Activated effector memory CD4-positive, alpha-beta T cell treated with anti-CD3 and anti-CD28 coated beads, Interleukin-2, amount 50 U/mL, for 16 hours (primary cell): ENCODE measurements around the gene PDE4D.

ENCODE experiments used
- DNase-seq: peaks from one replicate; pipeline ENCODE4 v3.0.0-alpha.2; 2020

Gene PDE4D

DNA sequence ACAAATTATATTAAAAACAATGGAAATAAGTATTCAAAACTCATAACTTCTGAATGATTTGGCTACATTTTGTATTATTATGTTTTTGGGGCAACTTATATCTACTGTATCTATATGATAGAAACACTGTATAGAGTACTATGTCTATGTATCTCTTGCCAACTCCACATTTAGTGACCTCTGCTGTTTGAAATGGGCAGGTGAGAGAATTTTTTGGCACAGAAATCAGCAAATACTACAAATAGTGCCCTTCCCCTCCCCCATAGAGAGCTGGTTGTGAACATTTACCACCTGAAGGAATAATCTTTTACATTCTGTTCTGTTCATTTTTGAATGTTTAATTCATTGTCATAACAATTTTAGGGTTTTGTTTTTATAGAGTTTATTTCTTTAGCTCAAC is 545.3 kb downstream of the PDE4D start:
- DNase-seq, result no peak

- no peak for DNase-seq
Measured at GRCh38 chr5:59346982-59347381, 546.5 kb downstream of the PDE4D start.

- DNase-seq, result no peak
Measured at GRCh38 chr5:59346514-59346913, 547.0 kb downstream of the PDE4D start.

- no peak for DNase-seq
Measured at GRCh38 chr5:59342181-59342580, 551.3 kb downstream of the PDE4D start.

GRCh38 chr5:59341760-59342159 is 551.8 kb downstream of the PDE4D start:
- no peak for DNase-seq

DNA sequence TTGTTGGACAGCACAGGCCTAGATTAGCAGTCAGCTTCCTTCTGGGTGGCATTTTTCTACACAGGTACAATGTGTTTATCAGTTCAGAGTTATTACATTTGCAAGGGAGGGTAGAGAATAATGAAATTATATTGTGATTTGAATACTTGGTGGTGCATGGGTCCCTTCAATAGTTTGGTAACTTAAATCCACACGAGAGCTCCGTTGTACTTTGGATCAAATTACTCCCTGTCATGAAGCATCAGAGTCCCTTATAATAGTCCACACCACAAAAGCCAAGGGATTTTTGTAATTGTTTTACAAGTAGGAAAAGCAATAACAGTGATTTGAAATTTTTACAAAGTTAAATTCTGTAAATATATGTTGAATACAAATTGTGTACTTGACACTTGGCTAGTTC is 552.4 kb downstream of the PDE4D start:
- DNase-seq, result no peak

DNA sequence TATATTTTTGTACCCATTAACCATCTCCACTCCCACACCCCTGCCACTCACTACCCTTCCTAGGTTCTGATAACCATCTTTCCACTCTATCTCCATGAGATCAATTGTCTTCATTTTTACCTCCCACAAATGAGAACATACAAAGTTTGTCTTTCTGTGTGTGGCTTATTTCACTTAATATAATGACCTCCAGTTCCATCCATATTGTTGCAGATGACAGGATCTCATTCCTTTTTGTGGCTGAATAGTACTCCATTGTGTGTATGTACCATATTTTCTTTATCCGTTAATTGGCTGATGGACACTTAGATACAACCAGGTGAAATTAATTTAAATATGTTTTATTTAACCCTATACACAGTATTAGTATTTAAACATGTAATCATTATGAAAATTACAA is 552.9 kb downstream of the PDE4D start:
- DNase-seq, result no peak

DNA sequence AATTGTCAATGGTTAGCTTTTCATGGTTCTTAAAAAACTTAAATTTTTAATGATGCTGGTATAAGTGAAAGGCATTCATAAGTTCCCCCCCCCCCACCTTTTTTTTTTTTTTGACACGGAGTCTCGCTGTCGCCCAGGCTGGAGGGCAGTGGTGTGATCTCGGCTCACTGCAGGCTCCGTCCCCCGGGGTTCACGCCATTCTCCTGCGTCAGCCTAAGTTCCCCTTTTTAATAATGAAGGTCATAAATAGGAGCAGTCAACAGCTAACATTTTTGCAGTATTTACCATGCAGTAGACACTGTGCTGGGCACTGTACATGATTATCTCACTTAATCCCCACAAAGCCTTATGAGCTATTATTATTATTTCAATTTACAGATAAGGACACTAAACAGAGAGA is 556.3 kb downstream of the PDE4D start:
- no peak for DNase-seq

DNA sequence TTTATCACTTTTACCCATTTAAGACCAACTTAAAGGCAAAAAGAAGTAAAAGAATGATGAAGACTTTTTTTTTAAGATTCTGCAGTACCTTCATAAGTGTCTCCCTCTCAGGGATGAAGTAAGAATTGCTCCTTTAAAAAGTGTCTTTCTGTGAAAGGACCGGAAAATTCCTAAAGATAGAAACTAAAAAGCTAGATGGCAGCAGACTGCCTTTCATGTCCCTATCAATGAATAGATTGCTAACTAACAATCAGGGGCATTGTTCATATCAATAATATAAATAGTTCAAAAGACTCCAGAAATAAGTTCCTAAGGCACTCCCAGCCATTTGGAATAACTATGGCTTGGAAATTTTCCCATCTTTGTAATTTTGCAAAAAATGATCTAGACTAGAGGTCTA is 558.0 kb downstream of the PDE4D start:
- no peak for DNase-seq

GRCh38 chr5:59333416-59333815 is 560.1 kb downstream of the PDE4D start:
- no peak for DNase-seq

GRCh38 chr5:59332236-59332973 is 561.1 kb downstream of the PDE4D start:
- no peak for DNase-seq

GRCh38 chr5:59330680-59331079 is 562.8 kb downstream of the PDE4D start:
- DNase-seq, result no peak

DNA sequence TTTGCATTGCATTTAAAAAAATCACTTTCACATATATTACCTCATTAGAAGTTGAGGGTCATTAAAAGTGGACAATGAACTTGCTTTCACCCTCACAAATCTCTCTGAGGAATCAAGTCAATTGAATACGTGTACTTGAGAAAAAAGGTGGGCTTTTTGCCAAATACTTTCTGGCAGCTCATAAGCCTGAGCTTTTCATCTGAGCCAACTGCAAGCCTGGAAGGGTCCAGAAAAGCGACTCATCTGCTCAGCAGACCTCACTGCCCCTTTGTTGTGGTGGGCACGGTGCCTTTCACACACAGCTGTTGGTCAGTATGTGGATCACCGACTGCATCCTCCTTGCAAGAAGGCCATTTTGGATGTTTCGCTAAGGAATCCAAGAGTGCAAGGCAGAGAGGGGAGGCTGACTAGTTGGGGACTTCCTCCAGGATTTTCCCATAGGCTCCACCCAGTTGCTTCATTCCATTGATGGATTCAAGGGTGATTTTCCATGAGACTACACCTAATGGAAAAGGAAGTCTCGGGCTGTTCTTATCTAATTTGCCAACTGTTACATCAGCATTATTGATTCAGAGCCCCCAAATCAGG is 564.7 kb downstream of the PDE4D start:
- no peak for DNase-seq

DNA sequence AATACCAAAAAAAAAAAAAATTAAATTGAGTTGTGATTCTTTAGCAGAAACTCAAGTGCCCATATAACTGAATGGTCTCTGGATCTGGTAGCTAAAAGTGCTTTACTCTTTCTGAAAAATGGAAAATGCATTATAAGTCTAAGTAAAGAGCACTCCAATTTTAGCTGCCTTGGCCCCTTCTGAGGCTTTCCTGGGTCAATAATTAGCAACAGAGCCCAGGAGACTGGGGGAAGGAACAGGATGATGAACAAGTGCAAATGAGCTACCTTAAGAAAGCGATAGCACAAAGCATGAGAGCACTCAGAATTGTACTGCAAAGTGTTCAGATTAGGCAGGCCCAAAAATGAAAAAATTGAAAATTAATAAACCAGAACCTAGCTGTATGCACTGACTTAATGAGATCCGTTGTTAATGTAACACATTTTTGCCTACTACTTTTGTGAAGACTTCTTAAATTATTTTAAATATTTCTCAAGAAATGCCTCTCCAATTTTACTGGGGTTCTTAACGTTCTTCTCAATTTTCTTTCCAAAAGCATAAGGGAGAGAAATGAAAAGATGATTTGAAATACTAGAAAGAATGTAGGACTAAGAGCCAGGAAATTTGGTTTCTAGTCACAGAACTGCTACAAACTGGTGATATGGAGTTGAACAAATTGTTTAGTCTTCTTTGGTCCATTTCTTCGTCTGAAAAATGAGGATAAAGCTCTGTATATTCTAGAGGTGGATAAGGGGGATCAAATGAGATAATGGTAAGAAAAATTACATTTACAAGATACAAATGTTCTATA is 566.1 kb downstream of the PDE4D start:
- DNase-seq, result no peak

- DNase-seq, result no peak
Measured at GRCh38 chr5:59326596-59326995, 566.9 kb downstream of the PDE4D start.

- no peak for DNase-seq
Measured at GRCh38 chr5:59325070-59325469, 568.5 kb downstream of the PDE4D start.

GRCh38 chr5:59322894-59323293 is 570.6 kb downstream of the PDE4D start:
- DNase-seq, result no peak

DNA sequence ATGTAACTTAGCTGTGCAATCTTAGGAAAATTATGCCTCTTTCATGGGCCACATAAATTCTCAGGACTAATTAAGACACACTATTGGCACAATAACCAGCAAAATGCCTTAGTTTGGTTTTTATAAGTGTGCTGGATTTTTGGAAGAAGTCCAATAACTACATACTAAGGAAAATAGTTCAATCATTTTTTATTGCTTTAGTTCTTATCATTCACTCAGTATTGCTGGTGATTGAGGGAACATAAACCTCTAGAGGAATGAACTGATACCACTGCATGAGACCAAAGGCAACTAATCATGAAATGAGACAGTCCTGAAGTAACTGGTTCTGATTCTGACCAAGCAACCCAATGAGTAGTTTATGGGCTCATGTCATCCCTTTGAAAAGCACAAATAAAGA is 571.5 kb downstream of the PDE4D start:
- DNase-seq, result no peak

DNA sequence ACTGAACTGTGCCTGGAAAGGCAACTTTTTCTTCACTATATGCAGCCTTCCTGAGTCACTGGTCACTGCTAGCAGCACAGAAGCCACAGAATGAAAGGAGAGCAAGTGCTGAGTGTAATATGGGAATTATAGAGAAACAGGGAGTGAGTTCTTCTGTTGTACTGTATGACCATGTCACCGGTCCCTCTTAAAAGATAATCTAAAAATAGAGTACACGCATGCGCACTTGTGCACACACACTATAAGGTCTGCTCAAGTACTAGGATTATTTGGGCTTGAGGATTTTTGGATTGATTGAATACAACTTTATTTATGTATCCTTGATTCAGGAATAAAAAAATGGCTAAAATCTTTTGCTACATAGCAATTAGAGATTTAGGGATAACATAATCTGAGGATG is 571.9 kb downstream of the PDE4D start:
- DNase-seq, result no peak

DNA sequence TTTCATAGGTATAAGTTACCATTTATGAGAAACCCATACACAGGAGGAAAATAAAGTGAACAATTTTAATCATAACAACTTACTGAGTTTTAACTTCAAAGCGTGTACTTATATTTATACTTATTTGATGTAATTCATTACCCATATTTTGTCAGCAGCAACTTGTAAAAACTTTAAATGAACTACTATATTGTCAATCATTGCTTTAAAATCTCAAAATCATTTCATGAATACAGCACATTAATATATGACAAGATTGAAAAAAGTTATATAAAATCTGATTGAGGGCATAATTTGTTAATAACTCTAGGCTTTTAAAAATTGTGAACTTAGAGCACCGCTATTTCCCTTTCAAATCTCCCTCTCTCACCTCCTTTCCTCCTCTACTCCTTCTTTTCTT is 573.1 kb downstream of the PDE4D start:
- no peak for DNase-seq

DNA sequence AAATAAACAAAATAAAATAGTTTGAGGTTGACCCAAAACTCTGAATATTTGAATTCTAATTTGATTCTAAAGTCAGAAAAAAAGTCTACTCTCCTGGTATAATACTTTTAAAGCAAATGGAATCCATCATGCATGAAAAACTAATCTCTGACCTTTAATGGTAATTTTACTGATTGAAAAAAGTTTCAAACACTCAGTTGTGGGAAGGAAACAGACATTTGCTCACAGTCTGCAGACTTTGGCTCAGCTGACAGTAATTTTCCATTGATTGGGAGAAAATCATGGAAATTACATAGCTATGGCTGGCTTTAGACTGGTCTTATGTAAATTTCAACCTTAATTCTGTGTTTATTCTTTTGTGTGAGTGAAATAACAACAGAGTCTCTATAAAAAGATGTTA is 574.3 kb downstream of the PDE4D start:
- no peak for DNase-seq

DNA sequence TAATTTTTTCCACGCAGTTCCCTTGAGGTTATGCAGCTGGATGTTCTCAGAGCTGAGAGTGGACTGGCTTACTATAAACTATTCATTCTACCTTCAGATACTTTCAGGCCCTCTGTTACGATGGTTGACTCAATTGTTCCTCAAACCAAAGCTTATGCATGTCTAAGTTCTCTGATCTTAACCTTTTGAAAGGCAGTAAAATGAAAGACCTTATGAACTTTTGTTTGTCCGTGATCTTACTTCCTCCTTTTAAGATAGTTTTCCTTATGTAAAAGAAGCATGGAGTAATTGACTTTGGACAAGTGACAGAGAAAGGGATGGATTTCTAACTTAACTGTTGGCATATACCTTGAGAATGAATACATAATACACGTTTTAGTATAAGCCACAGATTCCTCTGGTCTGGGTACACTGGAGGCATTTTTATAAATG is 575.7 kb downstream of the PDE4D start:
- no peak for DNase-seq

GRCh38 chr5:59317023-59317773 is 576.3 kb downstream of the PDE4D start:
- DNase-seq, result no peak
